GM23338 (cell line): Measurements from ENCODE around the gene RFC5. TPM values are rescaled to one million over a fixed set of nuclear protein-coding genes. Genes with fewer than 3 reads are reported as not detected.

Experiments
- ATAC-seq: fragments of 200-7000 bp; cut with Tn5 transposase; 3 replicates; pipeline ENCODE4 v1.9.1; 2020
- DNase-seq: peaks from one replicate; pipeline ENCODE4 v3.0.0-alpha.2; 2015; ENCODE audit warnings: low spot score
- H2AFZ ChIP-seq: fragments of 200-600 bp; sonication (generic); 2 replicates; pipeline ENCODE4 v1.8.0; 2016; ENCODE audit warnings: antibody characterized with exemption, mild to moderate bottlenecking, moderate library complexity
- H3F3A ChIP-seq: fragments of 200-600 bp; sonication (generic); replicated peaks from 2 replicates; pipeline ENCODE4 v1.8.0; 2017; ENCODE audit warnings: antibody characterized with exemption, mixed run types, low read depth
- H3K27ac ChIP-seq: fragments of 200-600 bp; sonication (generic); 2 replicates; pipeline ENCODE4 v1.6.1; 2016; ENCODE audit warnings: low read depth
- H3K27me3 ChIP-seq: fragments of 200-600 bp; sonication (generic); 2 replicates; pipeline ENCODE4 v1.8.0; 2016; ENCODE audit warnings: mild to moderate bottlenecking, mixed run types, moderate library complexity; ENCODE audit not compliant: insufficient read depth
- H3K36me3 ChIP-seq: fragments of 200-600 bp; sonication (generic); 2 replicates; pipeline ENCODE4 v1.8.0; 2016; ENCODE audit warnings: mild to moderate bottlenecking; ENCODE audit not compliant: insufficient read depth
- H3K4me1 ChIP-seq: fragments of 200-600 bp; sonication (generic); 2 replicates; pipeline ENCODE4 v1.8.0; 2016; ENCODE audit warnings: mild to moderate bottlenecking, moderate library complexity; ENCODE audit not compliant: insufficient read depth
- H3K4me2 ChIP-seq: fragments of 200-600 bp; sonication (generic); 2 replicates; pipeline ENCODE4 v1.7.1; 2017; ENCODE audit warnings: mixed run types
- H3K4me3 ChIP-seq: fragments of 200-600 bp; sonication (generic); 2 replicates; pipeline ENCODE4 v1.6.1; 2016; ENCODE audit warnings: mixed run types
- H3K79me2 ChIP-seq: fragments of 200-600 bp; sonication (generic); replicated peaks from 2 replicates; pipeline ENCODE4 v1.8.0; 2017; ENCODE audit warnings: mild to moderate bottlenecking; ENCODE audit not compliant: insufficient read depth
- H3K9me2 ChIP-seq: fragments of 200-600 bp; sonication (generic); 2 replicates; pipeline ENCODE4 v1.8.0; 2017; ENCODE audit not compliant: insufficient read depth
- H4K20me1 ChIP-seq: fragments of 200-600 bp; sonication (generic); replicated peaks from 2 replicates; pipeline ENCODE4 v1.8.0; 2017; ENCODE audit warnings: mild to moderate bottlenecking; ENCODE audit not compliant: insufficient read depth
- H3K27ac Mint-ChIP-seq: 2 replicates; pipeline ENCODE4 v1.8.0; 2020; ENCODE audit warnings: inconsistent platforms, mild to moderate bottlenecking, moderate library complexity, mixed read lengths
- H3K27me3 Mint-ChIP-seq: 3 replicates; pipeline ENCODE4 v1.8.0; 2022; ENCODE audit warnings: low read depth, mild to moderate bottlenecking, moderate library complexity, mixed read lengths, inconsistent platforms; ENCODE audit not compliant: insufficient read depth, poor library complexity
- H3K36me3 Mint-ChIP-seq: 3 replicates; pipeline ENCODE4 v1.8.0; 2021; ENCODE audit warnings: low read depth, mild to moderate bottlenecking, inconsistent platforms, moderate library complexity, mixed read lengths
- H3K4me1 Mint-ChIP-seq: 3 replicates; pipeline ENCODE4 v1.8.0; 2020; ENCODE audit warnings: mild to moderate bottlenecking, inconsistent platforms, mixed read lengths
- H3K4me3 Mint-ChIP-seq: 3 replicates; pipeline ENCODE4 v1.8.0; 2021; ENCODE audit warnings: moderate library complexity, mild to moderate bottlenecking, inconsistent platforms, mixed read lengths
- H3K9me3 Mint-ChIP-seq: 3 replicates; pipeline ENCODE4 v1.8.0; 2020; ENCODE audit warnings: moderate library complexity, mild to moderate bottlenecking, inconsistent platforms, mixed read lengths
- CREB1 ChIP-seq: fragments of 250-450 bp; sonication (Bioruptor Pico); IDR thresholded peaks from 2 replicates; pipeline ENCODE4 v1.5.0; 2020; ENCODE audit warnings: low read depth, mild to moderate bottlenecking, moderate library complexity
- EZH2 ChIP-seq: fragments of 200-600 bp; sonication (generic); IDR thresholded peaks from one replicate; pipeline ENCODE4 v1.8.0; 2017; ENCODE audit warnings: antibody characterized with exemption, mild to moderate bottlenecking, low read depth; ENCODE audit not compliant: unreplicated experiment
- EZH2phosphoT487 ChIP-seq: fragments of 200-600 bp; sonication (generic); IDR thresholded peaks from one replicate; pipeline ENCODE4 v1.8.1; 2018; ENCODE audit warnings: antibody characterized with exemption; ENCODE audit not compliant: unreplicated experiment
- STAT1 ChIP-seq: IDR thresholded peaks from one replicate; pipeline ENCODE4 v1.6.1; 2016; ENCODE audit warnings: antibody characterized with exemption; ENCODE audit not compliant: unreplicated experiment
- ZNF114 ChIP-seq: fragments of 250-450 bp; sonication (Bioruptor Pico); IDR thresholded peaks from 2 replicates; pipeline ENCODE4 v1.5.0; 2020; ENCODE audit warnings: mild to moderate bottlenecking, moderate library complexity
- ZNF331 ChIP-seq: fragments of 250-450 bp; sonication (Bioruptor Pico); IDR thresholded peaks from 2 replicates; pipeline ENCODE4 v1.5.0; 2020; ENCODE audit warnings: low read depth, mild to moderate bottlenecking, moderate library complexity
- polyA plus RNA-seq: library from polyadenylated mRNA; unstranded; fragments of >200 nt; fragmentation: Nextera tagmentation; extraction: Ambion mirVana; gene quantifications from 2 replicates; pipeline ENCODE4 v1.2.1, GENCODE V29; 2016
- total RNA-seq: library from RNA; depleted of rRNA; stranded (reverse); fragments of >200 nt; shearing (Covaris generic); gene quantifications from 2 replicates; pipeline ENCODE4 v1.2.3, GENCODE V29; 2014
- TF ChIP-seq, protein P1 (sequence below): fragments of 250-450 bp; sonication (Bioruptor Pico); IDR thresholded peaks from 2 replicates; pipeline ENCODE4 v1.5.0; 2020; ENCODE audit warnings: mild to moderate bottlenecking, moderate library complexity
- TF ChIP-seq, protein P2 (sequence below): IDR thresholded peaks from one replicate; pipeline ENCODE4 v1.6.1; 2018; ENCODE audit warnings: antibody characterized with exemption; ENCODE audit not compliant: unreplicated experiment
- TF ChIP-seq, protein P3 (sequence below), 2 experiments: fragments of 200-600 bp in 1 of 2; sonication (generic) in 1 of 2; conservative IDR thresholded peaks; 2 replicates each; pipeline versions ENCODE4 v1.5.1 to v1.6.1; 2016 to 2017; ENCODE audit warnings: antibody characterized with exemption in 2 of 2, low read depth in 2 of 2, mild to moderate bottlenecking in 2 of 2, moderate library complexity in 1 of 2

Gene RFC5
- total and polyA plus RNA-seq, 2 experiments from 2014 or later = 35.0 to 53.2 TPM

DNA sequence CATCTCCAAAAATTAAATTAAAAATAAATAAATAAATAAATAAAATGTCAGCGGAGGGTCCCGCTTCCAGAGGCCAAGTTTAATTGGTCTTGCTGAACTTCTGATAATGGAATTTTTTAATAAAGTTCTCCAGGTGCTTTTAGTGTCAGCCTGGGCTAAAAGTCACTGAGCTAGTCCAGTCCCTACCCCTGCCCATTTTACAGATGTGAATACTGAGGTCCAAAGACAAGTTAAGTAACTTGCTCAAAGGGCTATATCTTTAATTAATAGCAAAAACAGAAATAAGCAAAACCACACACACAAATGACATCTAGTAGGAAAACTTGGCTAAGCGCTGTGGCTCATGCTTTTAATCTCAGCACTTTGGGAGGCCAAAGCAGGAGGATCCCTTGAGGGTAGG is 5.6 kb upstream of the RFC5 start:
- Histone ChIP-seq H3K4me3 (no peak overlapping the region), H3F3A (no peaks in the 10 kb centered on the region), H3K4me2 (no peak overlapping the region), H4K20me1 (no peaks in the 10 kb centered on the region), H3K9me2 (no peaks in the 10 kb centered on the region), H3K27ac (no peak overlapping the region), H3K4me1 (peaks cover 5% of the 10 kb centered on the region), H3K27me3 (no peaks in the 10 kb centered on the region), H3K36me3 (no peaks in the 10 kb centered on the region), H2AFZ (no peak overlapping the region), H3K79me2 (no peaks in the 10 kb centered on the region)
- peaks cover 2% of the 10 kb centered on the region; the same call in 2 of the 3 replicates for H3K4me1 Mint-ChIP-seq
- H3K4me3 Mint-ChIP-seq = no peak overlapping the region
- H3K9me3 Mint-ChIP-seq = no peaks in the 10 kb centered on the region
- ATAC-seq (no peak), DNase-seq (no peak)
- H3K27ac Mint-ChIP-seq = no peak overlapping the region
- TF ChIP-seq, protein P1, sequence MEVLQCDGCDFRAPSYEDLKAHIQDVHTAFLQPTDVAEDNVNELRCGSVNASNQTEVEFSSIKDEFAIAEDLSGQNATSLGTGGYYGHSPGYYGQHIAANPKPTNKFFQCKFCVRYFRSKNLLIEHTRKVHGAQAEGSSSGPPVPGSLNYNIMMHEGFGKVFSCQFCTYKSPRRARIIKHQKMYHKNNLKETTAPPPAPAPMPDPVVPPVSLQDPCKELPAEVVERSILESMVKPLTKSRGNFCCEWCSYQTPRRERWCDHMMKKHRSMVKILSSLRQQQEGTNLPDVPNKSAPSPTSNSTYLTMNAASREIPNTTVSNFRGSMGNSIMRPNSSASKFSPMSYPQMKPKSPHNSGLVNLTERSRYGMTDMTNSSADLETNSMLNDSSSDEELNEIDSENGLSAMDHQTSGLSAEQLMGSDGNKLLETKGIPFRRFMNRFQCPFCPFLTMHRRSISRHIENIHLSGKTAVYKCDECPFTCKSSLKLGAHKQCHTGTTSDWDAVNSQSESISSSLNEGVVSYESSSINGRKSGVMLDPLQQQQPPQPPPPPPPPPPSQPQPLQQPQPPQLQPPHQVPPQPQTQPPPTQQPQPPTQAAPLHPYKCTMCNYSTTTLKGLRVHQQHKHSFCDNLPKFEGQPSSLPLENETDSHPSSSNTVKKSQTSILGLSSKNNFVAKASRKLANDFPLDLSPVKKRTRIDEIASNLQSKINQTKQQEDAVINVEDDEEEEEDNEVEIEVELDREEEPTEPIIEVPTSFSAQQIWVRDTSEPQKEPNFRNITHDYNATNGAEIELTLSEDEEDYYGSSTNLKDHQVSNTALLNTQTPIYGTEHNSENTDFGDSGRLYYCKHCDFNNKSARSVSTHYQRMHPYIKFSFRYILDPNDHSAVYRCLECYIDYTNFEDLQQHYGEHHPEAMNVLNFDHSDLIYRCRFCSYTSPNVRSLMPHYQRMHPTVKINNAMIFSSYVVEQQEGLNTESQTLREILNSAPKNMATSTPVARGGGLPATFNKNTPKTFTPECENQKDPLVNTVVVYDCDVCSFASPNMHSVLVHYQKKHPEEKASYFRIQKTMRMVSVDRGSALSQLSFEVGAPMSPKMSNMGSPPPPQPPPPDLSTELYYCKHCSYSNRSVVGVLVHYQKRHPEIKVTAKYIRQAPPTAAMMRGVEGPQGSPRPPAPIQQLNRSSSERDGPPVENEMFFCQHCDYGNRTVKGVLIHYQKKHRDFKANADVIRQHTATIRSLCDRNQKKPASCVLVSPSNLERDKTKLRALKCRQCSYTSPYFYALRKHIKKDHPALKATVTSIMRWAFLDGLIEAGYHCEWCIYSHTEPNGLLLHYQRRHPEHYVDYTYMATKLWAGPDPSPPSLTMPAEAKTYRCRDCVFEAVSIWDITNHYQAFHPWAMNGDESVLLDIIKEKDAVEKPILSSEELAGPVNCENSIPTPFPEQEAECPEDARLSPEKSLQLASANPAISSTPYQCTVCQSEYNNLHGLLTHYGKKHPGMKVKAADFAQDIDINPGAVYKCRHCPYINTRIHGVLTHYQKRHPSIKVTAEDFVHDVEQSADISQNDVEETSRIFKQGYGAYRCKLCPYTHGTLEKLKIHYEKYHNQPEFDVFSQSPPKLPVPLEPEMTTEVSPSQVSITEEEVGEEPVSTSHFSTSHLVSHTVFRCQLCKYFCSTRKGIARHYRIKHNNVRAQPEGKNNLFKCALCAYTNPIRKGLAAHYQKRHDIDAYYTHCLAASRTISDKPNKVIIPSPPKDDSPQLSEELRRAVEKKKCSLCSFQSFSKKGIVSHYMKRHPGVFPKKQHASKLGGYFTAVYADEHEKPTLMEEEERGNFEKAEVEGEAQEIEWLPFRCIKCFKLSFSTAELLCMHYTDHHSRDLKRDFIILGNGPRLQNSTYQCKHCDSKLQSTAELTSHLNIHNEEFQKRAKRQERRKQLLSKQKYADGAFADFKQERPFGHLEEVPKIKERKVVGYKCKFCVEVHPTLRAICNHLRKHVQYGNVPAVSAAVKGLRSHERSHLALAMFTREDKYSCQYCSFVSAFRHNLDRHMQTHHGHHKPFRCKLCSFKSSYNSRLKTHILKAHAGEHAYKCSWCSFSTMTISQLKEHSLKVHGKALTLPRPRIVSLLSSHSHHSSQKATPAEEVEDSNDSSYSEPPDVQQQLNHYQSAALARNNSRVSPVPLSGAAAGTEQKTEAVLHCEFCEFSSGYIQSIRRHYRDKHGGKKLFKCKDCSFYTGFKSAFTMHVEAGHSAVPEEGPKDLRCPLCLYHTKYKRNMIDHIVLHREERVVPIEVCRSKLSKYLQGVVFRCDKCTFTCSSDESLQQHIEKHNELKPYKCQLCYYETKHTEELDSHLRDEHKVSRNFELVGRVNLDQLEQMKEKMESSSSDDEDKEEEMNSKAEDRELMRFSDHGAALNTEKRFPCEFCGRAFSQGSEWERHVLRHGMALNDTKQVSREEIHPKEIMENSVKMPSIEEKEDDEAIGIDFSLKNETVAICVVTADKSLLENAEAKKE (CRISPR knock-in tag) = no peak
- TF ChIP-seq, protein P2, sequence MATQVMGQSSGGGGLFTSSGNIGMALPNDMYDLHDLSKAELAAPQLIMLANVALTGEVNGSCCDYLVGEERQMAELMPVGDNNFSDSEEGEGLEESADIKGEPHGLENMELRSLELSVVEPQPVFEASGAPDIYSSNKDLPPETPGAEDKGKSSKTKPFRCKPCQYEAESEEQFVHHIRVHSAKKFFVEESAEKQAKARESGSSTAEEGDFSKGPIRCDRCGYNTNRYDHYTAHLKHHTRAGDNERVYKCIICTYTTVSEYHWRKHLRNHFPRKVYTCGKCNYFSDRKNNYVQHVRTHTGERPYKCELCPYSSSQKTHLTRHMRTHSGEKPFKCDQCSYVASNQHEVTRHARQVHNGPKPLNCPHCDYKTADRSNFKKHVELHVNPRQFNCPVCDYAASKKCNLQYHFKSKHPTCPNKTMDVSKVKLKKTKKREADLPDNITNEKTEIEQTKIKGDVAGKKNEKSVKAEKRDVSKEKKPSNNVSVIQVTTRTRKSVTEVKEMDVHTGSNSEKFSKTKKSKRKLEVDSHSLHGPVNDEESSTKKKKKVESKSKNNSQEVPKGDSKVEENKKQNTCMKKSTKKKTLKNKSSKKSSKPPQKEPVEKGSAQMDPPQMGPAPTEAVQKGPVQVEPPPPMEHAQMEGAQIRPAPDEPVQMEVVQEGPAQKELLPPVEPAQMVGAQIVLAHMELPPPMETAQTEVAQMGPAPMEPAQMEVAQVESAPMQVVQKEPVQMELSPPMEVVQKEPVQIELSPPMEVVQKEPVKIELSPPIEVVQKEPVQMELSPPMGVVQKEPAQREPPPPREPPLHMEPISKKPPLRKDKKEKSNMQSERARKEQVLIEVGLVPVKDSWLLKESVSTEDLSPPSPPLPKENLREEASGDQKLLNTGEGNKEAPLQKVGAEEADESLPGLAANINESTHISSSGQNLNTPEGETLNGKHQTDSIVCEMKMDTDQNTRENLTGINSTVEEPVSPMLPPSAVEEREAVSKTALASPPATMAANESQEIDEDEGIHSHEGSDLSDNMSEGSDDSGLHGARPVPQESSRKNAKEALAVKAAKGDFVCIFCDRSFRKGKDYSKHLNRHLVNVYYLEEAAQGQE = no peak
- no peak for TF ChIP-seq ZNF114 (CRISPR knock-in tag)
- no peak for TF ChIP-seq CREB1
- TF ChIP-seq STAT1 = no peak
- TF ChIP-seq EZH2 = no peak
- no peak for TF ChIP-seq EZH2phosphoT487
- TF ChIP-seq, protein P3, sequence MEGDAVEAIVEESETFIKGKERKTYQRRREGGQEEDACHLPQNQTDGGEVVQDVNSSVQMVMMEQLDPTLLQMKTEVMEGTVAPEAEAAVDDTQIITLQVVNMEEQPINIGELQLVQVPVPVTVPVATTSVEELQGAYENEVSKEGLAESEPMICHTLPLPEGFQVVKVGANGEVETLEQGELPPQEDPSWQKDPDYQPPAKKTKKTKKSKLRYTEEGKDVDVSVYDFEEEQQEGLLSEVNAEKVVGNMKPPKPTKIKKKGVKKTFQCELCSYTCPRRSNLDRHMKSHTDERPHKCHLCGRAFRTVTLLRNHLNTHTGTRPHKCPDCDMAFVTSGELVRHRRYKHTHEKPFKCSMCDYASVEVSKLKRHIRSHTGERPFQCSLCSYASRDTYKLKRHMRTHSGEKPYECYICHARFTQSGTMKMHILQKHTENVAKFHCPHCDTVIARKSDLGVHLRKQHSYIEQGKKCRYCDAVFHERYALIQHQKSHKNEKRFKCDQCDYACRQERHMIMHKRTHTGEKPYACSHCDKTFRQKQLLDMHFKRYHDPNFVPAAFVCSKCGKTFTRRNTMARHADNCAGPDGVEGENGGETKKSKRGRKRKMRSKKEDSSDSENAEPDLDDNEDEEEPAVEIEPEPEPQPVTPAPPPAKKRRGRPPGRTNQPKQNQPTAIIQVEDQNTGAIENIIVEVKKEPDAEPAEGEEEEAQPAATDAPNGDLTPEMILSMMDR (conservative IDR thresholded peaks at IDR 0.05; ENCODE audit: low read depth in 2 of 2) = no peak
- no peak for TF ChIP-seq ZNF331
- no peaks in the 10 kb centered on the region for H3K36me3 Mint-ChIP-seq
- peaks cover 2% of the 10 kb centered on the region for H3K27me3 Mint-ChIP-seq
